GM18499 (cell line): Measurements from ENCODE around the gene TFAP2E.

Experiments
- ATAC-seq: cut with Tn5 transposase; IDR thresholded peaks from one replicate; pipeline ENCODE4 v1.9.1; 2021; ENCODE audit warnings: moderate number of reproducible peaks; ENCODE audit not compliant: insufficient read depth, unreplicated experiment

TFAP2E gene

DNA sequence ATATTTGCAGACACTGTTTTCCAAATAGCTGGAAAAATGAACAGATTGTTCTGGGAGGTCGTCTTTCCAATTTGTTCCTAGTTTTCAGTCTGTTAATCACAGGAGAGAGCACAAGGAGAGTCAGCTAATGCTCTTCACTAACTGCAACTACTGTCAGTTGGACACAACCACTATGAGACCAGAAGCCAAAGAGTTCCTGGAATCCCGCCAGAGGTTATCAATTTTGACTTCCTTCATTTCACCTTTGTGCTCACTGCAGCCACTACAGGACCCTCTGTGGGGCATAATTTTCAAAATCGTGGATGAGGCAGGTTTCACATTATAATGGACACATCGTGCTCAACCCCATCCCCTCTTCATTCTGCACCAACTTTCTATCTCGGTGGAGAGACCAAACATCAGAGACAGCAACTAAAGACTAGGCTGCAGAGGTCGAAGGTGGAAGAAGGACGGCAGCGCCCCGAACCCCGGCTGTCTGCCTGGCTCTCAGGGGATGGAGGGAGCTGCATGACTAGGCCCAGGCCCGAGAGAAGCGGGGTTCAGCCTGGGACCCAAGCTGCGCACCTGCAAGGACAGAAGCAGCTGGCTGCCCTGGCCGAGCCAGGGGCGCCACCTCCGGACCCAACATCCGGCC, 16.5 kb upstream of the TFAP2E start:
- ATAC-seq: no peak

DNA sequence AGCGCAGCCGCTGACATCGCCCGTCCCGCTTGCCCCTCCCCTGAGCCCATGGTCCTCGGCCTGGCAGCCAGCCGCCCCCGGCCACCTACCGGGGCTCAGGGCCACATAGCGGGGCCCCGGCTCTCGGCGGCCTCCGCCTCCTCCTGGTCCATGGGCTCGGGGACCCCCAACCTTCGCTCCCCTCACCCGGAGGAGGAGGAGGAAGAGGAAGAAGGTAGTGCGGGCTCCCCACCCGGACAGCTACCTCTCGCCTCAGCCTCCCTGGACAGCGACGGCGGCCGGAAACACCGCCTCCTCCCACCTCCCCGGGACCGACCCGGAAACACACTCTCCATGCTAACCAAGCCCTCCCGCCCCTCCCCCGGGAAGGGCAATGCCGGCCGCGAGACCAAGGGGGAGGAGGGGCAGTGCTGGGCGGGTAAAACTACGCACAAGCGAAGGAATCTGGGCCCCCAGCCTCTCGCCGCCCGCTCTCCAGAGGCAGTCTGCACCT, 15.9 kb upstream of the TFAP2E start, which contains the start of gene KIAA0319L:
Gene KIAA0319L, minus strand, starts transcription at position 286 of the 493 bp plus-strand sequence. CDS start 2,912 bp downstream, outside the sequence.
- ATAC-seq: peak; percentile 50

DNA sequence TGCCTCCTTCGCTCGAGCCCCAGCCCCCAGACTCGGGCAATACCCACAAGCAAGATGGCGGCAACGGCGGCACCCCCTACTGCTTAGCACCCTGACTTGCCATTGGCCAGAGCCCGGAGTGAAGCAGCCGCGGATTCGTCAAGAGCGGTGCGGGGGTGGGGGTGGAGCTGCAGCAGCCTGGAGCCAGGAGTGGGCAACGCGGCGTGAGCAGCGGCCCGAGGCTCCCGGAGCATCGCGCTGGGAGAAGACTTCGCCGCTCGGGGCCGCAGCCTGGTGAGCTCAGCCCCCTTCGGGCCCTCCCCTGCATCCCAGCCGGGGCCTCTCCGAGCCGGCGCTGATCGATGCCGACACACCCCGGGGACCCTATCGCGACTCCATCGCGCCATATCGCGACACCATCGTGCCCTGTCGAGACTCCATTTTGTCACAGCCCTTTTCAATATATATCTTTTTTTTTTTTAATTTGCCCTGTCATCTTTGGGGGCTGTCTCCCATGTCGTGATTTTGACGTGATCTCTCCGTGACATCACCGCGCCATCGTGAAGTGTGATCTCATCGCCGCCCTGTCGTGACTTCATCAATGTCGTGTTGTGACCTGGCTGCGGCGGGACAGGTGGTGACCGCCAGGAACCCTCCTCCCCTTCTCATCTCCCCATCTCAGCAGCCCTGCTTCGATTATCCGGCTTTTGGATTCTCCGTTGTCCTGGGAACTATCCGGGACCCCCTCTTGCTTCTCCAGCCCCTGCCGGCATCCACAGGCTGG, 15.3 kb upstream of the TFAP2E start, which contains the start of gene NCDN:
Gene NCDN, plus strand, starts transcription at position 189 of the 763 bp plus-strand sequence. Its CDS starts 392 bp downstream, at position 581.
- ATAC-seq: peak; percentile 40

DNA sequence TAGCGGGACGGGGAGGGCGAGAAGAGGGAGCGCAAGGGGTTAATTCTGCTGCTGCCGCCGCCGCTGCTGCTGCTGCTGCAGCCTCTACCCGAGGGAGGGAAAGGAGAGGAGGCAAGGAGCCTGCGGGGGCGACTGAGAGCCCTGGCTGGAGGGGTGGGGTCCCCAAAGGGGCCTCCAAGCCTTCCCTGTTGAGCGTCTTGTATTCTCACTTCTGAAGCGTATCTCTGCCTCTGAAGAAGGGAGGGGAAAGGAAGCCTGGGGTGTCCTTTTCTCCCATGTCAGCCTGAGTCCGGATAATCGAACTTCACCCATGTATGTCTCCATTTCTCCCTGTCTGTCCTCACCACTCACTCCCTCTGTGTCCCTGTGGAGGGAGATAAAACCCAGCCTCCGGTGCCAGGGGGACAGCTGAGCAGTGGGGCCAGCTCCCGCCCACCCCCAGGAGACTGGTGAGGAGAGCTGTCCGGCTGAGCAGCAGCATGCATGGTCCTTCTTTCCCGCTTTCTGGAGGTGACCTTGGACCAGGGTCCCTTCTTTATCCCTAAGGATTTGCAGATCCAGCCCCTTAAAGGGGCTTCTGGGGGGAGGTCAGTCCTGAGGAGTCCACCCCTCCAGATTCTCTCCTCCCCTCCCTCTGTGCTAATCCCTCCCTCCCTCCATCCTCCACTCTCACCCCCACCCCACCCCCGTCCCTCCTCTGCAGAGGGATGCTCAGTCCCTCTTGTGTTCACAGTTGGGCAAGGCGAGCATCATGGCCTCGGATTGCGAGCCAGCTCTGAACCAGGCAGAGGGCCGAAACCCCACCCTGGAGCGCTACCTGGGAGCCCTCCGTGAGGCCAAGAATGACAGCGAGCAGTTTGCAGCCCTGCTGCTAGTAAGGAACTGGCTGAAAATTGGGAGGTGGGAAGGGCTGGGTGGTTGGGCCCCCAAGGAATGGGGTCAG, 14.5 kb upstream of the TFAP2E start:
- no peak for ATAC-seq

DNA sequence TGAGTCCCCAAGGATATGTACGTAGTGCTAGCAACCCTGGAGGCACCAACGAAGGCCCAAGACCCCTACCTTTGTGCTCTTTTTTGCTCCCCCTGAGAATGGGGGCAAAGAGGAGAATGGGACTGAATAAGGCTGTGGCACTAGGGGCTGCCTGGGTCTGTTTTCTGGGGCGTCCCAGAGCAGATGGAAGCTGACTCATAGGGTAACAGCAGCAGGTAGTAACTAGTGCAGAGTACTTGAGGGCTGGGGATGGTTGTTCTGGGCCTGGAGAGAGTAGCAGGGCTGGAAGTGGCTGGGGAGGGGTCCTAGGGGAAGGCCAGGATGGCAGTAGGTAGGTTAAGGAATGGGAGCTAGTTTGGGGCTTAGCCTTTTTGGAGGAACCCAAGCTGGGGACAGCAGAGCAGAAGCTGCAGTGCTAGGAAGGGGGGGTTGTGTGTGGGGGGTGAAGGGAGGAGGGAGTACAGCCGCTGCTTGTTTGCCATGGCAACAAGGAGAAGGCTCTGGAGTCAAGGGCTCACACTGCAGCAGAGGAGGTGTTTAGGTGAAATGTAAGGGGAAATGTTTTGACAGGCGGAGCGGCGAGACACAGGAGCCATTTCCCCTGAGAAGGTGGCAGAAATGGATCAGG, 13.7 kb upstream of the TFAP2E start:
- no peak for ATAC-seq

DNA sequence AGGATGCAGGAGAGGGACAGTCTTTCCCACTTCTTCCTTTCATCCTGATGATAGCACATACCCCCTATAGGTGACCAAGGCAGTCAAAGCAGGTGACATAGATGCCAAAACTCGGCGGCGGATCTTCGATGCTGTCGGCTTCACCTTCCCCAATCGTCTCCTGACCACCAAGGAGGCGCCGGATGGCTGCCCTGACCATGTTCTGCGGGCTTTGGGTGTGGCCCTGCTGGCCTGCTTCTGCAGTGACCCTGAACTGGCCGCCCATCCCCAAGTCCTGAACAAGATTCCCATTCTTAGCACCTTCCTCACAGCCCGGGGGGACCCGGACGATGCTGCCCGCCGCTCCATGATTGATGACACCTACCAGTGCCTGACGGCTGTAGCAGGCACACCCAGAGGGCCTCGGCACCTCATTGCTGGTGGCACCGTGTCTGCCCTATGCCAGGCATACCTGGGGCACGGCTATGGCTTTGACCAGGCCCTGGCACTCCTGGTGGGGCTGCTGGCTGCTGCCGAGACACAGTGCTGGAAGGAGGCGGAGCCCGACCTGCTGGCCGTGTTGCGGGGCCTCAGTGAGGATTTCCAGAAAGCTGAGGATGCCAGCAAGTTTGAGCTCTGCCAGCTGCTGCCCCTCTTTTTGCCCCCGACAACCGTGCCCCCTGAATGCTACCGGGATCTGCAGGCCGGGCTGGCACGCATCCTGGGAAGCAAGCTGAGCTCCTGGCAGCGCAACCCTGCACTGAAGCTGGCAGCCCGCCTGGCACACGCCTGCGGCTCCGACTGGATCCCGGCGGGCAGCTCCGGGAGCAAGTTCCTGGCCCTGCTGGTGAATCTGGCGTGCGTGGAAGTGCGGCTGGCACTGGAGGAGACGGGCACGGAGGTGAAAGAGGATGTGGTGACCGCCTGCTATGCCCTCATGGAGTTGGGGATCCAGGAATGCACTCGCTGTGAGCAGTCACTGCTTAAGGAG, 12.6 kb upstream of the TFAP2E start:
- ATAC-seq: no peak

DNA sequence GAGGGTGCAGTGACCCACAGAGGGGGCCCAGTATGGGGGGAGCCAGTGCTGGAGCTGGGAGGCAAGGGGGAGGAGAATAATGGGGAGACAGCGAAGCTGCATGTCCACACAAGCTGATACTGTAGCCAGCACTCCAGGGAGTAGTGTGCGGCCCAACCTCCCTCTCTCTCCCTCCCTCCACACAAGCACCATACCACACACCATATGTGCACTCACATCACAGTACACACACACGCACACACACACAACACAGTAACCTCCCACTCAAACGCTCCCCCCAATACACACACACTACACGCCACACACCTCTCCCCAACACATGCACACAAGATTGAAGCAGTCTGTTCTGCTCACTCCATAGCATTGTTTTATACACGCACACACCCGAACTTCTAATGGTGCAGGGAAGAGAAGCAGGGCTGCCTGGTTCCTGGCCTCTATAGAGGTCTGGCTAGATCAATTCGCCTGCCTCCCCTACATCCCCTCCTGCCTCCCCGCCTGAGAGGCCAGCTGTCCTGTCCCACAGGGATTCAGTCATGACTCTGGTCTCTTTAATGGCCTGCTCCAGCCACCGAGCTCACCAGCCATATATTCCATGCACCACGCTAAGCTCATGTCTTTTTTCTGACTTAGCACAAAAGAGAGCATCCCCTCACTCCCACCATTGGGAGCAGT, 11.7 kb upstream of the TFAP2E start:
- ATAC-seq: no peak

DNA sequence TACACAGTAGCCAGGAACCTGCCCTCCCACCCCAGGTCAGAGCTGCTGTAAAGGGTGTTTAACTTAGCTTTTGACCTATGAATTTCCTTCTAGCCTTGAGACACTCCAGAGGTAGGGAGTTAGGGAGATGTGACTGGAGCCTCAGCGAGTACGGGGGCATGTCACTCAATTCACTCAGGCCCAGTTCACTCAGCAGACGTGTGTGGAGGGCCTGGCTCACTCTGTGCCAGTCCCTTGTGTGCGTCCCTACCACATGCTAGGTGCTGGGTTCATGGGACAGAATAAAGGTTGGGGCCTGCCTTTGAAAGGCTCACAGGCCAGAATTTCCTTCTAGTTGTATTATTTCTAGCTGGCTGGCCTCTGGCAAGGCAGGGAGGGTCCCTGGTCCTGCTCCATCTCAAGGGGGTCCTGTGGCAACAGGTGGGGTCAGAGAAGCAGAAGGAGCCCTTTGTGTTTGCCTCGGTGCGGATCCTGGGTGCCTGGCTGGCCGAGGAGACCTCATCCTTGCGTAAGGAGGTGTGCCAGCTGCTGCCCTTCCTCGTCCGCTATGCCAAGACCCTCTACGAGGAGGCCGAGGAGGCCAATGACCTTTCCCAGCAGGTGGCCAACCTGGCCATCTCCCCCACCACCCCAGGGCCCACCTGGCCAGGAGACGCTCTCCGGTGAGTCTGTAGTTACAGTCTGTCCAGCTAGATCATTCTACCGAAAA, 11.0 kb upstream of the TFAP2E start:
- ATAC-seq: no peak

DNA sequence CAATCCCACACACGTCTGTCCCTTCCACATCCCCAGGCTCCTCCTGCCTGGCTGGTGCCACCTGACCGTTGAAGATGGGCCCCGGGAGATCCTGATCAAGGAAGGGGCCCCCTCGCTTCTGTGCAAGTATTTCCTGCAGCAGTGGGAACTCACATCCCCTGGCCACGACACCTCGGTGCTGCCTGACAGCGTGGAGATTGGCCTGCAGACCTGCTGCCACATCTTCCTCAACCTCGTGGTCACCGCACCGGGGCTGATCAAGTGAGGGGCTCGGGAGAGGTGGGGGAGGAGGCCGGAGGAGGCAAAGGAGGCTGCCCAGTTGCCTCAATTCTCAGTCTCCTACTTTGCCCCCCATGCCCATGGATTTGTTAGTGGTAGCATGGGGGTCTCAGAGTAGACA, 9.9 kb upstream of the TFAP2E start:
- ATAC-seq: no peak

DNA sequence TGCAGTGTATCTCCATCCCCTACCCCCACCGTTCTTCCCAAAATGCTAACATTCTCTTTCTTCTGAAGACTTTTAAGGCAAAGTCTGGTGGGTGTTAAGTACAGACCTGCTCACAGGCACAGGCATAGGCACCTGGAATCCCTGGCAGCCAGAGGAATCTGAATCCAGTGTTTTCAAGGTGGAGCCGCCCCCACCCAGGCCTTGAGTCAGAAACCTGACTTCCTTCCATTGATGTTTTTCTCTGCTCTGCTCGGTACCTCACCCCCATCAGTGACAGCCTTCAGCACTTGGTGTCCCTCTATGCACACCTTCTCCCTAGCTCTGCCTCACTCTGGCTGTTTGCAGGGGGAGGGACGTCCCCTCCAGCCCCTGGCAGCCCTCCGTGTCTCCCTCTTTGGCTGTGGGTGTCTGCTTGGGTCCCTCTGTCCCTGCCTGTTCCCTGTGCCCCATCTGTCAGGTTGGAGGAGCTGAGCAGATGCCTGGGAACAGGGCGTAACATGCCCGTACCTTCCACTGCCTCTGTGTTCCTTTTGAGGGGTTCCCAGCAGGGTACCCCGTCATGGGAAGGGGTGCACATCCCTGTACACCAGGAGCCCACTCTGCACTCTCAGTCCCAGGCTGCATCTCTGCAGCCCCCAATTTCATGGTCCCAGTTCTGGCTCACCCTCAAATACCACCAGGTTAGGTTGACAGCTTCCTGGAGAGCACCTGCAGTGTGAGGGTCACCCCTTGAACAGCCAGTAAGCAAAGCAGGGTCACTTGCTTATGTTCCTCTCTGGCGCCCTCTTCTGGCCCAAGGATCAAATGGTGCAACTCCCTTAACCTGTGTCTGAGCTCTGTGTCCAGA, 8.9 kb upstream of the TFAP2E start:
- ATAC-seq: no peak

DNA sequence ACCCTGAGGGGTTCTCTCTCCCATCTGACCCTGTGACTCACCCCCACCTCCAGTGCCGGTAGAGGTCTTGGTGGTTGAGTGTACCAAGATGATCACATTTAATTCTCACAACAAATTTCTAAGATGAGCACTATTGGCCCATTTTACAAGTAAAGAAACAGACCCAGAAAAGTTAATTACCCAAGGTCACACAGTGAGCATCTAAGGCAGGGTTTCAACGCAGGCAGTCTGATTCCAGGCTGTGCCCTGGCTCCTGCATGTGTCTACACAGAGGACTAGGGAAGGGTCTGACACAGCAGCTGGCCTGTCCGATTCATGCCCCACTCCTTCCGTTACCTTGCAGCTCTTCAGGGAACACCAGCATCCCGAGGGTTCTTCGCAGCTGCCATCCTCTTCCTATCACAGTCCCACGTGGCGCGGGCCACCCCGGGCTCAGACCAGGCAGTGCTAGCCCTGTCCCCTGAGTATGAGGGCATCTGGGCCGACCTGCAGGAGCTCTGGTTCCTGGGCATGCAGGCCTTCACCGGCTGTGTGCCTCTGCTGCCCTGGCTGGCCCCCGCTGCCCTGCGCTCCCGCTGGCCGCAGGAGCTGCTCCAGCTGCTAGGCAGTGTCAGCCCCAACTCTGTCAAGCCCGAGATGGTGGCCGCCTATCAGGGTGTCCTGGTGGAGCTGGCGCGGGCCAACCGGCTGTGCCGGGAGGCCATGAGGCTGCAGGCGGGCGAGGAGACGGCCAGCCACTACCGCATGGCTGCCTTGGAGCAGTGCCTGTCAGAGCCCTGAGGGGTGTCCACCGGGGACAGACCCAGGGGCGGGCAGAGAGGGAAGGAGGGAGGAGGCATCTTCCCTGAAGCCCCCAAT, 8.0 kb upstream of the TFAP2E start:
- ATAC-seq: no peak

DNA sequence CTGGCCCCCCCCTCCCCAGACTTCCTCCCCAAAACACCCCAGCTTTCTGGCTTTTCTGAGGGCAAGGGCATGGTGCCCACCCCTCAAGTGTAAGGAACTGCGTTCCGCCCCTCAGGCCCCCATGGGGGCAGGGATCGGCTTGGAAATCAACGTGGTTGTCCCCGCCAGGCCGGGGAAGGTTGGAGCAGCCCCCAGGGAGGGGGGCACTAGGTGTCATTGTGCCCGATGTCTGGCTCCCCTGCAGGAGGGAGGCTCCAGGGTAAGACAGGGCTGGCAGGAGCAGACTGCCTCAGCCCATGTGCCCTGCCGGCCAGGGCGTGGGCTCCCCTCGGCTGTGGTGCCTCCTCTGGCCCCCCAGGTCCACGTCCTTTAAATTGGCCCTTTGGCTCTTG, 7.4 kb upstream of the TFAP2E start:
- no peak for ATAC-seq

DNA sequence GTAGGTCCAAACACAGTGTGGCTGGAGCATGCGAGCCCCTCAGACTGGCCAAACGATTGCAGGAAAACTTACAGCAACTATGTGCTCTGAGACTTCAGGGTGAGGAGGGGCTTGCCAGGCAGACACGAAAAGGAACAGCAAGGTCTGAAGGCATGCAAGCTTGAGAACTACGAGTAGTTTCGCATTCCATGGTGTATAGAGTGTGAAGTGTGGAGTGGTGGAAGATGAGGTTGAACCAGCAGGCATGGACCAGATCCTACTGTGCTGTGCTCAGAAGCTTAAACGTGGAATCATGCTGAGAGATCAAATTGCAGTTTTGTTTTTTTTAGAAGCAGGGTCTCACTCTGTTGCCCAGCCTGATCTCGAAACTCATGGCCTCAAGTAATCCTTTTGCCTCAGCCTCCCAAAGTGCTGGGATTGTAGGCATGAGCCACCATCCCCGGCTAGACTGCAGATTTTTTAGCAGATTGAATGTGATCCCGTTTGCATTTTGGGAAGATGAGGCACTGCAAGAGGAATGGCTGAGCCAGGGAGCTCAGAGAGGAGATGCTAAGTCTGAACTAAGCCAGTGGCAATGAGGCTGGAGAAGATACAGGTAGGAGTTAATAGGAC, 5.1 kb upstream of the TFAP2E start:
- ATAC-seq: no peak

DNA sequence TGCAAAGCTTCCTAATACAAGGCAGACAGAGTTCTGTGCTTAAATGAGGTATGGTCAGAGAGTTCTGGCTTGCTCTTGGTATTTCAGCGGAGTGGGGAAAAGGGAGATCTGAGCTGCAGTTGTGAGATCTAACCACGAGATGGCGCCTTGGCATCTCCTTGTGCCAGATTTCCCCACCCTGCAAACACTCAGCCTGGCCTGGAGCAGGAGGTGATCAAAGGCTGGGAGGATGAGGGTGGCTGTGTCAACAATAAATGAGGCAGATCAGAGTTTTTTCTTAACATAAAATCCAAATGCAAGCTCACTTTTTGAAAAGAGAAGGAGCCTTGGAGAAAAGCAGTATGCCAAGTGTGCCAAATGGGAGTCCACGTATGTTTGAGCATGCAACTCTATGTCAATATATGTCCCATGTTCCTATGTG, 4.1 kb upstream of the TFAP2E start:
- no peak for ATAC-seq

DNA sequence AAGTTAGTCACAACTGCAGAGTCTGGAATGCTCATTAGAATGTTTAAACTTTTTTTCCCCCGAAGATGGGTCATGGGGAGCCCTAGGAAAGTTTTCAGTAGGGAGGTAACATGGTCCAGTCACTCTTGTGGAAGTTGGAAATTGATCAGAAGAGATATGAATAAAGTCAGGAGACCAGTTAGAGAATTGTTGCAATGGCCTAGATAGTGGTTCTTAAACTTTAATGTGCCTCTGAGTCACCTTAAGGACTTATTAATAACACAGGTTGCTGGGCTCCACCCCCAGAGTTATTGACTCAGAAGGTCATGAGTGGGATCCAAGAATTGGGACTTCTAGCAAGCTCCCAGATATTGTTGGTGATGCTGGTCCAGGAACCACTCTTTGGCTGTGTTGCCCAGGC, 3.2 kb upstream of the TFAP2E start:
- ATAC-seq: no peak
